Ramos (cell line): ENCODE data around the gene CDK13.

ENCODE experiments used
- in situ Hi-C: fragments of 300-500 bp; cut with MboI; formaldehyde crosslinking; loops from one replicate; pipeline ENCODE4 v1.14.3; 2022; ENCODE audit warnings: low sequenced_read_pairs; ENCODE audit not compliant: unreplicated experiment

Gene CDK13

DNA sequence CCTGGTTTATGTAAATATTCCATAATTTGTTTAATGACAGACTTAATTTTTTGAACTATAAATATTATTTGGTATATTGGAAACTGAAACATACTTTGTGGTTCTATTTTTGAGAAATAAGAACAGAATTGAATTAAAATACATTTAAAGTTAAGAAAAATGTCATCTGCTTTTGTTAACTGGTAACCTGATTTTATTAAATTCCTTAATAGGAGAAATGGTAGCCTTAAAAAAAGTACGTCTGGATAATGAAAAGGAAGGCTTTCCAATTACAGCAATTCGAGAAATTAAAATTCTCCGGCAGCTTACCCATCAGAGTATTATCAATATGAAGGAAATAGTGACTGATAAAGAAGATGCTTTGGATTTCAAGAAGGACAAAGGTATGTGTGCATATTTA is 51.6 kb downstream of the CDK13 start:
- in situ Hi-C loops: no loop called here

DNA sequence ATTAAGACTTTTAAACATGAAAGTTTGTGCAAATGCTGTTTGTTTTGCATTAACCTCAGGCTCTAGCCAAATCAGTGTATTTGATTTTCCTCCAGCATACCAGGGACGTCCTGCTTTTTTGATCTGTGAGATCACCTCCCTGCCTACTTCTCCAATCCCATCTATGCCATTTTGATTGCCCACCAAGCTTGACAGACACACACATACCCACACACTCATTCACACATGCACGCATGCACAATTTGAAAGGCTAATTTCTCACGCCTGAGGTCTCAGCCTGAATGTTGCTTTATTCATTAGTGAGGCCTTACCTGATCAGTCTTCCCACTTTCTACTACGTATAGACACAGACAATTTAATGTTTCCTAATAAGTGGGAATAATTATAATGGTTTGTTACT is 53.5 kb downstream of the CDK13 start:
- in situ Hi-C loops: no loop called here

GRCh38 chr7:40008223-40008815 is 58.3 kb downstream of the CDK13 start:
- in situ Hi-C loops: no loop called here

DNA sequence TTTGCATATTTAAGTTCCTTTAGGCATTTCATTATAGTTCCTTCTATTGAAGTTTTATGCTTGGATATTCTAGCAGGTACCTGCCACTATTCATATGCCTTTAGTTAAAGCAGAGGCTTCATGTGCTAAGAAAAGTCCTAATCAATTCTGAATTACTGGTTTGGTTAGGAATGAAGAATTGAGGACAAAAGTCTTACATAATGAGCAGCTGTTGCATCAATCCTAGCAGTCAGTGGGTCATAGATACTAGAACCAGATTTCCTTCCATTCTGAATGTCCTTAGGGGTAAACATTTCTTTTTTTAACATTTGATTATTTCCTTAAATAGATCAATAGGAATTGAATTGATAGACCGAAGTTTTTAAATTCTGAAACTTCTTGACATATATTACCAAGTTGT is 59.2 kb downstream of the CDK13 start:
- in situ Hi-C loops: no loop called here

GRCh38 chr7:40014376-40014775 is 64.3 kb downstream of the CDK13 start:
- in situ Hi-C loops: no loop called here

GRCh38 chr7:40015790-40016296 is 65.8 kb downstream of the CDK13 start:
- in situ Hi-C loops: no loop called here

- in situ Hi-C loops: no loop called here
Observed at GRCh38 chr7:40019558-40019957, 69.5 kb downstream of the CDK13 start.

DNA sequence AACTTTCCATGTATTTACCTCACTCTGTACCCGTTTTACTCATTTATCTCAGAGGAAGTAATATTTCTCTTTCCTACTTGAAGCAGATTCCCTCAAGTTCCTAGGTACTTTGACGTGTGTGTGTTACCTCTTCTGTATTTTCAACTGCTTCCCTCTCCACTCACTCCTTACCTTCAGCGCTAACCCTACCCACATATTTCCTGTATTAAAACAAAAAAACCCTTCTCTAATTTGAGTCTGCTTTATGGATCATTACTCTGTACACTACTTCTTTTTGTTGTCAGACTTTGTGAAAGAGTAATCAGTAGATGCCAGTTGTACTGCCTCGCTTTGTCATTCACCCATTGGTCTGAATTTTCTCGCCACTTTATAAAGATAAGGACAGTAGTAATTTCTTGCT is 74.0 kb downstream of the CDK13 start:
- in situ Hi-C loops: no loop called here

DNA sequence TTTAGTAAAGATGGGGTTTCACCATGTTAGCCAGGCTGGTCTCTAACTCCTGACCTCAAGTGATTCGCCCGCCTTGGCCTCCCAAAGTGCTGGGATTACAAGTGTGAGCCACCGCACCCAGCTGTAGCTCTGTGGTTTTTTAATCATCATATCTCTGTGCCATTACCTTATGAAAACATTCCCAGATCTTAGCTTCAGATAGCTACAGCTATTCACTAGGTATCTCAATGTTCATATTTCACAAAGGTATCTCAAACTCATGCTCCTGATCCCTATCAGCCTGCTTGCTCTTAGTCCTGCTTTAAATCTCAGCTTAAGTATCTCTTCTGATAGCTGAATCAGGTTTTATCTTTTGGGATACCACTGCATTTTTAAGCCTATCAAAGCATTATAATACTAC is 74.8 kb downstream of the CDK13 start:
- in situ Hi-C loops: no loop called here

DNA sequence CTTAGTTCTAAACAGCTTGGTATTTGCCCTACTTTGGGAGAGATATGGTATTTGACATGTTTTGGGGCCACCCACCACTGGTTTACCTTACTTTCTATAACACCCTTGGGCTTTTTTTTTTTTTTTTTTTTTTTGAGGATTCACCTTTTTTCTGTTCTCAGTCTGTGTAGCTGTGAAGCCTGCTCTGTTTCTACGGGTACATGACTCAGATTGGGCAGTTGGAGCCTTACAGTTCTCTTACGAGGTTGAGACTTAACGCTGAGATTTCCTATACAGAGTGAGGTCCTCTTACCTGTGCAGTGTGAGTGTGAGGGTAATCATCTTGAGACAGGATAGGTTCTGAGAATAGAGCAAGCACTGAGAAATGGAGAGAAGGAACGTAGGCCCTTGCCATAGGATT is 77.5 kb downstream of the CDK13 start:
- in situ Hi-C loops: no loop called here

- in situ Hi-C loops: no loop called here
Observed at GRCh38 chr7:40033826-40034225, 83.8 kb downstream of the CDK13 start.

DNA sequence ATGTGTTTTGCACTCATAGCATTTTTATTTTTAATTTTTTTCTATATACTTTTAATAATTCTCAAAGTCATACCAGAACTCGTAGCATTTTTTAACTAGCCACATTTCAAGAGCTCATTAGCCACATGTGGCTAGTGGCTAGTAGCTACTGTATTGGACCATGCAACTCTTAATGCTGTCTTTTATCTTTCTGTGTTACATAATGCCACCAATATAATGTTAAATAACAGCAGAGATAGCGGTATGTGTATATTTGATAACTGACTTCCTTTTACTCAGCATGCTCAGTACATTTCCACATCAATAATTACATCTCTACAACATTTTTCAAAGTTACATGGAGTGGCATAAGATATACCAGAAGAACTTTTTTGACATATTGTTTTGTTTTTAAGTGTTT is 91.4 kb downstream of the CDK13 start:
- in situ Hi-C loops: no loop called here

- in situ Hi-C loops: no loop called here
Observed at GRCh38 chr7:40043164-40043563, 93.1 kb downstream of the CDK13 start.

GRCh38 chr7:40047661-40048060 is 97.6 kb downstream of the CDK13 start:
- in situ Hi-C loops: no loop called here

DNA sequence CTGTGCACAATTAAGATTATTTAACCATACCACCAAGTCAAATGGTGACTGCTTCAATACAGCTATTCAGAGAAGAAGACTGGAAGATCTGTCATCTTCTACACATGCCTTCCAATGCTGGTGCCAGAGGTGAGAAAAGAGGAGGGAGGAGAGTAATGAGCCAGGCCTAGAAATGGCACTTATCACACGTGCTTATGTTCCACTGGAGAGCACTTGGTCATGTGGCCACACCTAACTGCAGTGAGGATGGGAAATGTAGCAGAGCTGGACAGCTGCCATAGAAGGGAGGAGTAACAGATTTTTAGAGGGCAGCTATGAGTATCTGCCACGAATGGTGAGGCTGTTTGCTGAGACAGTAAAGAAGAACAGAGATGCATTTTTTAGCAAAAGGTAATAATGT is 107.2 kb downstream of the CDK13 start:
- in situ Hi-C loops: loop anchor here (25.0 kb wide), 1 partner anchor 470 kb away; no protein-coding TSS in a partner anchor

DNA sequence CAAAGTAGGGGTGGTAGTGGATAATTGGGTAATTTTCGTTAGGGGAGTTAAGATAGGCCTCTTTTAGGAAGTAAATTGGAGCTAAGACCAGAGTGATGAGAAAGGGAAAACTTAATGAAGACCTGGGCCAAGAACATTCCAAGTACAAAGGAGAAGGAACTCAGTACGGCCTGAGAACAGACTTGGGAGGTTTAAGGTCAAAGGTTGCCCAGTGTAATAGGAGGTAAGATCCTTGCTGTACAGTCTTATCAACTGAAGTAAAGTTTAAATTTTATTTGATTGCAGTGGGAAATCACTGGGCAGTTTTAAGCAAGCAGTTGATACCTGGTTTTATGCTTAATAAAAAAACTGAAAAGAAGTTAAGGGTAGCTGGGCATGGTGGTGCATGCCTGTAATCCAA is 108.0 kb downstream of the CDK13 start:
- in situ Hi-C loops: loop anchor here (25.0 kb wide), 1 partner anchor 471 kb away; no protein-coding TSS in a partner anchor

DNA sequence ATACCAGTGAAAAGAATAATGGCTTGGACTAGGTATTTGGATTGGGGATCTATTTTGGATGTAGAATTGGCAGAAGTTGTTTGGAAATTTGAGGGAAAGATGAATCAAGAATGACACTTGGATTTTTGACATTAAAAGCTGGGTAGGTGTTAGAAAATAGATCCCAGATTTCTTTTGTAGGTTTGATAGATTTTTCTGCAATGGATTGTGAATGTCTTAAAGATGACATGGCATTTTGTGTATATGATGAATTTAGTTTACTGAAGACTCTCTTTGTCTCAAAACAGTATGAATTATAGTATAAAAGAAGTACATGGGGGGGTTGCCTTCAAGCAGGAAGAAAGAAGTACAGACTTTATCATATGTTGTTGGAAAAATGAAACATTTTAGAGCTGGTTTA is 108.6 kb downstream of the CDK13 start:
- in situ Hi-C loops: loop anchor here (25.0 kb wide), 1 partner anchor 471 kb away; no protein-coding TSS in a partner anchor

GRCh38 chr7:40059057-40059456 is 109.0 kb downstream of the CDK13 start:
- in situ Hi-C loops: loop anchor here (25.0 kb wide), 1 partner anchor 472 kb away; no protein-coding TSS in a partner anchor

DNA sequence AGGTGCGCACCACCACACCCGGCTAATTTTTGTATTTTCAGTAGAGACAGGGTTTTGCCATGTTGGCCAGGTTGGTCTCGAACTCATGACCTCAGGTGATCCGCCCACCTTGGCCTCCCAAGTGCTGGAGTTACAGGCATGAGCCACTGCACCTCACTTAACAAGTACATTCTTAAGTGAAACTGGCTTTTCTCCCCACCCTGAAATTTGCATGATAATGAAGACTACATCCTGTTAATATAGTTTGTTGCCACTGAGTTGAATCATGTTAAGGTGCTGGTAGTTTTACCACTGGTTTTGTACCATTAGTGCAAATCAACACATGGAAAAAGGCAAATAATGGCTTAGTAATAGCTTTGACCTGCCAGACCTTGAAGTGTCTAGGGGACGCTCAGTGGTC is 122.2 kb downstream of the CDK13 start:
- in situ Hi-C loops: loop anchor here (25.0 kb wide), 1 partner anchor 485 kb away; no protein-coding TSS in a partner anchor

DNA sequence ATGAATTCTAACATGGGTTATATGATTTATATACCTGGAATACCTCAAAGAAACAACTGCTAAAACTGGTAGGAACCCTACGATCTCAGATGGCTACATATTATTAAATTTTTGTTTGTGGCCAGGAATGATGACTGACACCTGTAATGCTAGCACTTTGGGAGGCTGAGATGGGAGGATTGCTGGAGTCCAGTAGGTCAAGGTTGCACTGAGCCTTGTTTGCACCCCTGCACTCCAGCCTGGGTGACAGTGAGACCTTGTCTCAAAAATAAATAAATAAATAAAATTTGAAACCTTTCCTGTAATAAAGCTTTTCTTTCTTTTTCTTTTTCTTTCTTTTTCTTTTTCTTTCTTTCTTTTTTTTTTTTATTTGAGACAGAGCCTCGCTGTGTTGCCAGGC is 123.2 kb downstream of the CDK13 start:
- in situ Hi-C loops: loop anchor here (25.0 kb wide), 1 partner anchor 486 kb away; no protein-coding TSS in a partner anchor

GRCh38 chr7:40077849-40078248 is 127.8 kb downstream of the CDK13 start:
- in situ Hi-C loops: no loop called here

GRCh38 chr7:40092182-40092581 is 142.1 kb downstream of the CDK13 start:
- in situ Hi-C loops: no loop called here
